GM19438 (cell line): Measurements from ENCODE around the gene TACC3.
A peak's percentile ranks its signal among the peaks of the same experiment; 100 is the strongest.
"Not testable (repeated sequence)": the region's sequence is repeated elsewhere in the genome, so short reads cannot be mapped to it uniquely, and the experiment has no call there.

Source experiments
- ATAC-seq: cut with Tn5 transposase; IDR thresholded peaks from one replicate; pipeline ENCODE4 v1.9.1; 2021; ENCODE audit warnings: low read depth; ENCODE audit not compliant: unreplicated experiment

The TACC3 gene

GRCh38 chr4:1701671-1702070 is 19.6 kb upstream of the TACC3 start:
- not testable (repeated sequence) for ATAC-seq

- no peak for ATAC-seq
These were observed 17.5 kb upstream of the TACC3 start for GRCh38 chr4:1703867-1704266.

- ATAC-seq: no peak
These were observed 15.6 kb upstream of the TACC3 start for GRCh38 chr4:1705732-1706131.

- ATAC-seq: no peak
These were observed 15.0 kb upstream of the TACC3 start for GRCh38 chr4:1706358-1706757.

GRCh38 chr4:1708581-1708980 is 12.7 kb upstream of the TACC3 start:
- ATAC-seq: no peak

- ATAC-seq: no peak
These were observed 10.2 kb upstream of the TACC3 start for GRCh38 chr4:1711055-1711570.

GRCh38 chr4:1711571-1712215 is 9.6 kb upstream of the TACC3 start:
- peak; percentile 4 for ATAC-seq

- peak; percentile 67 for ATAC-seq
These were observed 8.9 kb upstream of the TACC3 start, which contains the start of gene SLBP for GRCh38 chr4:1712216-1713002. TSS of gene SLBP (minus strand) at chr4:1712319. CDS start at chr4:1712188, 131 bp downstream.

GRCh38 chr4:1713003-1713851 is 8.1 kb upstream of the TACC3 start:
- ATAC-seq: peak; percentile 4

GRCh38 chr4:1714303-1715001 is 6.9 kb upstream of the TACC3 start:
- no peak for ATAC-seq

GRCh38 chr4:1715002-1715758 is 6.1 kb upstream of the TACC3 start:
- ATAC-seq: no peak

- no peak for ATAC-seq
These were observed 5.0 kb upstream of the TACC3 start for GRCh38 chr4:1716065-1716945.

- ATAC-seq: no peak
These were observed 3.9 kb upstream of the TACC3 start for GRCh38 chr4:1717129-1718094.

- ATAC-seq: no peak
These were observed 3.0 kb upstream of the TACC3 start for GRCh38 chr4:1718095-1718850.

- ATAC-seq: no peak
These were observed 948 bp upstream of the TACC3 start for GRCh38 chr4:1720163-1720983.
